BJ (cell line): ENCODE measurements around the gene PLPPR1. TPM values are rescaled to one million over a fixed set of nuclear protein-coding genes. Genes with fewer than 3 reads are reported as not detected.

Source experiments
- CTCF ChIA-PET: fragments of 350-600 bp; formaldehyde crosslinking; extraction: SDS; loops from one replicate; lab custom pipeline; 2021; ENCODE audit warnings: antibody characterized with exemption, inconsistent platforms; lab: Yijun Ruan, JAX
- POLR2A ChIA-PET: fragments of 300-600 bp; sonication (Branson Sonifier 250); formaldehyde crosslinking; extraction: SDS; loops from one replicate; lab custom pipeline; 2021; ENCODE audit warnings: antibody characterized with exemption; lab: Charles Lee
- DNase-seq: peaks from one replicate; pipeline ENCODE4 v3.0.0-alpha.2; 2011; ENCODE audit warnings: low read depth
- H3K27me3 ChIP-seq: 2 replicates; pipeline ENCODE4 v1.6.0; 2011; ENCODE audit warnings: low read length; ENCODE audit not compliant: control insufficient read depth, insufficient read depth
- H3K36me3 ChIP-seq: 2 replicates; pipeline ENCODE4 v1.5.1; 2011; ENCODE audit warnings: low read length; ENCODE audit not compliant: control insufficient read depth, insufficient read depth
- H3K4me3 ChIP-seq: 2 replicates; pipeline ENCODE4 v1.5.1; 2011; ENCODE audit warnings: low read depth, mild to moderate bottlenecking, control low read depth, low read length
- CTCF ChIP-seq: IDR thresholded peaks from 2 replicates; pipeline ENCODE4 v1.5.1; 2011; ENCODE audit warnings: low read depth, mild to moderate bottlenecking, control low read depth, inconsistent platforms, low read length, moderate library complexity; ENCODE audit not compliant: insufficient read depth
- polyA plus RNA-seq: library from polyadenylated mRNA; depleted of rRNA; stranded (reverse); fragments of >200 nt; gene quantifications from 2 replicates; pipeline ENCODE4 v1.2.3, GENCODE V29; 2011

PLPPR1 gene
- polyA plus RNA-seq, 1 experiment, result not detected

DNA sequence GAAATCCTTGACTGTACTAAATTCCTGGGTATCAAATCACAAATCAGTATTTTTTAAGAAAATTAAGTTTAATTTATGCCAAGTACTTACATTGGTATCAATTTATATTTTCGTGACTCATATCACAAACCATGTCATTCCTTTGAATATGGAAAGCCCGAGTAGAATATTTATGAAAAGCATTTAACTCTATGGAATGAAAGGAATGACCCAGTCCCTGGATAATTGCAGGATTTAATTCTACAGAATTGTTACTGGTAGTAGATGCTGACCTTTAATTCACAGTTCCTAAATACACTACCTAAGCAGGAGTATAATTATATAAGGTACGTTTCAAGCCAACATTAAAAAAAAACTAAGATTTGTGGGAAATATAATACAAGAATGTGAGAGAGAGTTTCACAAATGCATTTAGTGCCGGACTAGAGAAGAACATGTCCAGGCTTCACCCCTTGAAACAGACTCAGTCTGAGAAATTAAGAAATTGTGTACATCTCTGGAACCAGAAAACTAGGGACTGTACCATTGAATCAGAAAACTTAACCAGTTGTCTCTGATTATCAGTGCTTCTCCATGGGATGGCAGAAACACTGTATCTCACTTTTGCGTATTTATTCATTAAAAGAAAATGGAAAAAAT, 28.5 kb upstream of the PLPPR1 start:
- ChIA-PET POLR2A (no interaction called here), CTCF (no interaction called here)
- no peaks in the 10 kb centered on the region for H3K27me3 ChIP-seq
- H3K4me3 ChIP-seq, result no peak overlapping the region
- no peak for TF ChIP-seq CTCF
- H3K36me3 ChIP-seq, result no peaks in the 10 kb centered on the region
- DNase-seq, result no peak

DNA sequence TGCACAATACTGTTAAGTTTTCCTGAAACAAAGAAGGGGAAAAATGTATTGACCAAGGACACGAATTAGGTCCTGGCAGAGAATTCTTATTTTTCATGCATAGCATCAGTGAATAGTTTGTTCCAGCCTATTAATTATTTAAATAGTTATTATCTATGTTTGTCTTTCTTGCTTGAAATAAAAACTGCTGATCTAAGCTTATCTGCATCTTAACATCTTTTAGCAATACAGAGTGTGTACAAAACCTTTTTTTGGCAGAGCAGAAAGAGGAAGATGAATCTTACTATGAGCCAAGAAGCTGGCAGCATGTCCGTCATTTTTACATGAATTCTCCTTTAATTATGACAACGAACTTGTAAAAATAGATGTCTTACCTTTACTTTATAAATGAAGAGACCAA, 23.3 kb upstream of the PLPPR1 start:
- CTCF ChIA-PET, result no interaction called here
- Histone ChIP-seq H3K36me3 (no peaks in the 10 kb centered on the region), H3K4me3 (no peak overlapping the region), H3K27me3 (no peaks in the 10 kb centered on the region)
- TF ChIP-seq CTCF, result no peak
- no peak for DNase-seq
- POLR2A ChIA-PET, result no interaction called here

- no peak for TF ChIP-seq CTCF
- DNase-seq, result no peak
- no peak overlapping the region for H3K4me3 ChIP-seq
- ChIA-PET CTCF (no interaction called here), POLR2A (no interaction called here)
- no peaks in the 10 kb centered on the region for H3K36me3 ChIP-seq
- no peaks in the 10 kb centered on the region for H3K27me3 ChIP-seq
Measured at GRCh38 chr9:101014566-101014965, 14.0 kb upstream of the PLPPR1 start.

- TF ChIP-seq CTCF, result no peak
- no peak for DNase-seq
- CTCF ChIA-PET, result no interaction called here
- POLR2A ChIA-PET, result no interaction called here
- Histone ChIP-seq H3K36me3 (no peaks in the 10 kb centered on the region), H3K4me3 (no peak overlapping the region), H3K27me3 (no peaks in the 10 kb centered on the region)
Measured at GRCh38 chr9:101018467-101018866, 10.1 kb upstream of the PLPPR1 start.

DNA sequence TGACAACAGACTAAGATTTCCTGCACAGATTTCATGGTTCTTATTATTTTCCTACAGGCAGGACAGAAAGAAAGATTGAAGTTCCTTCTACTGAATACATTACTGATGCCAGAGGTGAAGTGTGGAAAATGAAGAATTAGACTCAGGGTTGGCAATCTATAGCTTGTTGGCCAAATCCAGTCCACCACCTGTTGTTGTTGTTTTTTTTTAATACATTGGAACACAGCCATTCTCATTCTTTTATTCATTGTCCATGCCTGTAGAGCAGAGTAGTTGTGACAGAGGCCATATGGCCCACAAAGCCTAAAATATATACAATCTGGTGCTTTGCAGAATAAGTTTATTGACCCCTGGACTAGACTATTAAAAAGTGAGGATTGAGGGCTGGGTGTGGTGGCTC, 5.8 kb upstream of the PLPPR1 start:
- Histone ChIP-seq H3K36me3 (no peaks in the 10 kb centered on the region), H3K4me3 (no peak overlapping the region), H3K27me3 (0 out of 2 replicates have a peak, but pooled peaks cover 1% of the 10 kb centered on the region)
- CTCF ChIA-PET, result no interaction called here
- no peak for TF ChIP-seq CTCF
- no peak for DNase-seq
- POLR2A ChIA-PET, result no interaction called here
